ENCODE measurements around the gene CNOT3.
"Not testable (repeated sequence)": the region's sequence is repeated elsewhere in the genome, so short reads cannot be mapped to it uniquely, and the experiment has no call there.

CNOT3 gene

GRCh38 chr19:54137699-54138488, at the start of gene CNOT3:
Gene CNOT3, plus strand, starts transcription at chr19:54137762. Its CDS starts 5,217 bp downstream, at chr19:54142979.
- no peak for DNase-seq

- no peak for DNase-seq
These were observed 43.0 kb upstream of the CNOT3 start for GRCh38 chr19:54094426-54095000.

- no peak for DNase-seq
These were observed 42.3 kb upstream of the CNOT3 start for GRCh38 chr19:54095136-54095858.

GRCh38 chr19:54095859-54096616, 41.5 kb upstream of the CNOT3 start:
- DNase-seq: peak; percentile 47

GRCh38 chr19:54096617-54097106, 40.9 kb upstream of the CNOT3 start:
- DNase-seq: no peak

GRCh38 chr19:54099190-54099902, 38.2 kb upstream of the CNOT3 start:
- DNase-seq: no peak

- not testable (repeated sequence) for DNase-seq
These were observed 37.7 kb upstream of the CNOT3 start for GRCh38 chr19:54099903-54100255.

- peak; percentile 73 for DNase-seq
These were observed 37.0 kb upstream of the CNOT3 start, which contains the start of gene OSCAR for GRCh38 chr19:54100561-54100960. Gene OSCAR, minus strand, starts transcription at chr19:54100803. Its CDS starts 11 bp downstream, at chr19:54100792.

- DNase-seq: peak; percentile 100
These were observed 35.0 kb upstream of the CNOT3 start, which contains the start of gene NDUFA3 for GRCh38 chr19:54102421-54103169. Gene NDUFA3, plus strand, starts transcription at chr19:54102855. Its CDS starts 24 bp downstream, at chr19:54102879.

- no peak for DNase-seq
These were observed 32.4 kb upstream of the CNOT3 start for GRCh38 chr19:54104998-54105715.

- DNase-seq: no peak
These were observed 31.8 kb upstream of the CNOT3 start for GRCh38 chr19:54105796-54106195.

- no peak for DNase-seq
These were observed 30.8 kb upstream of the CNOT3 start for GRCh38 chr19:54106716-54107115.

GRCh38 chr19:54107876-54108490, 29.6 kb upstream of the CNOT3 start:
- no peak for DNase-seq

- no peak for DNase-seq
These were observed 29.1 kb upstream of the CNOT3 start for GRCh38 chr19:54108496-54108895.

GRCh38 chr19:54109651-54110050, 27.9 kb upstream of the CNOT3 start:
- no peak for DNase-seq

- DNase-seq: peak; percentile 41
These were observed 23.0 kb upstream of the CNOT3 start for GRCh38 chr19:54114340-54115108.

- peak; percentile 94 for DNase-seq
These were observed 22.2 kb upstream of the CNOT3 start, which contains the start of the genes PRPF31 and TFPT for GRCh38 chr19:54115109-54116063. Gene PRPF31, plus strand, starts transcription at chr19:54115754. Its CDS starts 2,525 bp downstream, at chr19:54118279. Gene TFPT, minus strand, starts transcription at chr19:54115657. Its CDS starts 388 bp downstream, at chr19:54115269.

GRCh38 chr19:54121259-54121658, 16.3 kb upstream of the CNOT3 start:
- DNase-seq: no peak
